ENCODE results near the gene TEX36. TPM values are rescaled to one million over a fixed set of nuclear protein-coding genes. Genes with fewer than 3 reads are reported as not detected.
A peak's percentile ranks its signal among the peaks of the same experiment; 100 is the strongest.
"Not testable (repeated sequence)": the region's sequence is repeated elsewhere in the genome, so short reads cannot be mapped to it uniquely, and the experiment has no call there.

The TEX36 gene
- total RNA-seq, 6 experiments from 2014 or later = not detected

DNA sequence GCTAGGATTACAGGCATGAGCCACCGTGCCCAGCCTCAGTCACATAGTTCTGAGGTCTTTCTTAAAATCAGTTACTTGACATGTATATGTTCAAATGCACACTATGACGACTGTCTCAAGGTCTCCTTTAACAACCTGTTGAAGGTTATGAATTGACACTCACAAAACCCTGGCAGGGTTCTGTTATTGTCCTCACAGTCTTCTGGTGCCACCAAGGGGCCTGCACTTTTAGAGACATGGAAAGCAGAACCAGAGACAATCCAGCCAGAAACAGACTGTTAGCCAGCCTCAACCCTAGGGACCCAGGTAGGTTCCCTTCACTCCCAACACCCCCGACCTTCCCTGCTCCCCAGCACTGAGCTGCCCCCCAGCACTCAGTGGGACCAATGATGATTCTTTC is 26.4 kb downstream of the TEX36 start:
- Mint-ChIP-seq H3K9me3 (no peaks in the 10 kb centered on the region), H3K4me1 (ENCODE audit: low read depth) (peaks cover 10% of the 10 kb centered on the region), H3K36me3 (ENCODE audit: low read depth) (no peaks in the 10 kb centered on the region), H3K27me3 (ENCODE audit: insufficient read depth) (no peaks in the 10 kb centered on the region; the same call in none of the 2 replicates), H3K27ac (no peak overlapping the region), H3K4me3 (no peak overlapping the region)
- TF ChIP-seq, protein P1, sequence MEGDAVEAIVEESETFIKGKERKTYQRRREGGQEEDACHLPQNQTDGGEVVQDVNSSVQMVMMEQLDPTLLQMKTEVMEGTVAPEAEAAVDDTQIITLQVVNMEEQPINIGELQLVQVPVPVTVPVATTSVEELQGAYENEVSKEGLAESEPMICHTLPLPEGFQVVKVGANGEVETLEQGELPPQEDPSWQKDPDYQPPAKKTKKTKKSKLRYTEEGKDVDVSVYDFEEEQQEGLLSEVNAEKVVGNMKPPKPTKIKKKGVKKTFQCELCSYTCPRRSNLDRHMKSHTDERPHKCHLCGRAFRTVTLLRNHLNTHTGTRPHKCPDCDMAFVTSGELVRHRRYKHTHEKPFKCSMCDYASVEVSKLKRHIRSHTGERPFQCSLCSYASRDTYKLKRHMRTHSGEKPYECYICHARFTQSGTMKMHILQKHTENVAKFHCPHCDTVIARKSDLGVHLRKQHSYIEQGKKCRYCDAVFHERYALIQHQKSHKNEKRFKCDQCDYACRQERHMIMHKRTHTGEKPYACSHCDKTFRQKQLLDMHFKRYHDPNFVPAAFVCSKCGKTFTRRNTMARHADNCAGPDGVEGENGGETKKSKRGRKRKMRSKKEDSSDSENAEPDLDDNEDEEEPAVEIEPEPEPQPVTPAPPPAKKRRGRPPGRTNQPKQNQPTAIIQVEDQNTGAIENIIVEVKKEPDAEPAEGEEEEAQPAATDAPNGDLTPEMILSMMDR (IDR thresholded peaks at IDR 0.05) = no peak
- DNase-seq = no peak

DNA sequence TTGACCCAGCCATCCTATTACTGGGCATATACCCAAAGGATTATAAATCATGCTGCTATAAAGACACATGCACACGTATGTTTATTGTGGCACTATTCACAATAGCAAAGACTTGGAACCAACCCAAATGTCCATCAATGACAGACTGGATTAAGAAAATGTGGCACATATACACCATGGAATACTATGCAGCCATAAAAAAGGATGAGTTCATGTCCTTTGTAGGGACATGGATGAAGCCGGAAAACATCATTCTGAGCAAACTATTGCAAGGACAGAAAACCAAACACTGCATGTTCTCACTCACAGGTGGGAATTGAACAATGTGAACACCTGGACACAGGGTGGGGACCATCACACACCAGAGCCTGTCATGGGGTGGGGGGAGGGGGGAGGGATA is 29.9 kb downstream of the TEX36 start:
- H3K9me3 Mint-ChIP-seq; DNase-seq; H3K4me3 Mint-ChIP-seq; H3K36me3 Mint-ChIP-seq (ENCODE audit: low read depth); H3K27me3 Mint-ChIP-seq (ENCODE audit: insufficient read depth); H3K4me1 Mint-ChIP-seq (ENCODE audit: low read depth); H3K27ac Mint-ChIP-seq: not testable (repeated sequence)

DNA sequence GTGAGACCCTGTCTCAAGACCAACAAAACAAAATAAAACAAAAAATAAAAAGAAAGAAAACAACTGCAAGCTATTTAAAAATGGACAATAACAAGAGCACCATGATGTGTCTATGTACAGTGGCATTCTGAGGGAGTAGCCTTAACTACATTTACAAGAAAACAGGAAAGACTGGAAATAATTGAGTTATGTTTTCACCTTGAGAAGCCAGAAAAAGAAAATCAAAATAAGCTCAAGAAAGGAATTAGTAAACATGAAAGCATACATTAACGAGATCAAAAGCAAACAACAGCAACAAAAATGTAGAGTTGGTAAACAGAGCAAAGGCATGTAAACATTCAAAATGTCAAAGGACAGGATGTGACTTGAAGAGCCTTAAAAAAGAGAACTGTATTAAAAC is 36.7 kb downstream of the TEX36 start:
- Mint-ChIP-seq H3K27me3 (ENCODE audit: insufficient read depth) (peaks cover 20% of the 10 kb centered on the region), H3K9me3 (no peaks in the 10 kb centered on the region; the same call in 1 of the 2 replicates), H3K4me3 (no peak overlapping the region), H3K27ac (no peak overlapping the region), H3K4me1 (ENCODE audit: low read depth) (no peaks in the 10 kb centered on the region), H3K36me3 (ENCODE audit: low read depth) (no peaks in the 10 kb centered on the region)
- DNase-seq = no peak
- TF ChIP-seq, protein P1 (IDR thresholded peaks at IDR 0.05) = no peak

DNA sequence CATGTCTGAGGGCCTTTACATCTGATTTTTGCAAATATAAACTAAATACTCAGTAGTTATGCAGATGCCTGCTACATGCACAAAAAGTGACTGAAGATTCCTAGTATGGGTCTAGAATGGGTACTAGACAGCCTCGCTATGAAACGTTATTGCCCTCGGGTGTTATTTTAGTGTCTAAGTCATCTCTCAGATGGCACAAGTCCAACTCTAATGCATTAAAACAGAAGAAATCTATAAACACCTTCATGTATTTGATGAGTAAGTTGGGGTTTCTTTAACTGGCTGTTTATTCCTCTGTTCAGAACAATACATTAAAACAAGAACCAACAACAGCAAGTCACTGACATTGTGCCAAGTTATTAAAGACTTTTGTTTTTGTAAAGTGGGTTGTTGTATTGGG is 41.6 kb downstream of the TEX36 start:
- H3K4me3 Mint-ChIP-seq = no peak overlapping the region
- TF ChIP-seq, protein P1 (IDR thresholded peaks at IDR 0.05) = no peak
- H3K36me3 Mint-ChIP-seq (ENCODE audit: low read depth) = no peaks in the 10 kb centered on the region
- peaks cover 14% of the 10 kb centered on the region for H3K4me1 Mint-ChIP-seq (ENCODE audit: low read depth)
- peaks cover 22% of the 10 kb centered on the region for H3K27me3 Mint-ChIP-seq (ENCODE audit: insufficient read depth)
- no peak overlapping the region for H3K27ac Mint-ChIP-seq
- no peaks in the 10 kb centered on the region for H3K9me3 Mint-ChIP-seq
- DNase-seq = no peak

DNA sequence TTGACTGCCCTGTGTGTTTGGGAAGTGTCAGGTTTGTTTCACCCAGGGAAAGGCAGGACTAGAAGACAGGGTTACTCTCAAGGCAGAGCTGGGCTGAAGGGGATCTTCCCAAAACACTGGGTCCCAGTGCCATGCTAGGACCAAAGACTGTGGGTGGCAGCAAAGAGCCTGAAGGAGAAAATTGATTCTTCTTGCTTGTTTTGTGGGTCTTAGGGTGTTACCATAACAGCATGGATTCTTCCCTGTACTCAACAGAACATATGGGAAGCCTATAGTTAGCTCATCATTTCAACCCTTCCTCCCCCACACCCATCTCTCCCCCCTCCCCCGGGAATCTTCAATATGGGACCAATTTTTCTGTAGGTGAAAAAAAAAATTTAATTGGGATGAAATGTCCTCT is 42.3 kb downstream of the TEX36 start:
- TF ChIP-seq, protein P1 (IDR thresholded peaks at IDR 0.05) = no peak
- no peak overlapping the region for H3K4me3 Mint-ChIP-seq
- no peak overlapping the region for H3K27ac Mint-ChIP-seq
- H3K4me1 Mint-ChIP-seq (ENCODE audit: low read depth) = peaks cover 14% of the 10 kb centered on the region
- peaks cover 17% of the 10 kb centered on the region for H3K27me3 Mint-ChIP-seq (ENCODE audit: insufficient read depth)
- no peak for DNase-seq
- no peaks in the 10 kb centered on the region for H3K36me3 Mint-ChIP-seq (ENCODE audit: low read depth)
- H3K9me3 Mint-ChIP-seq = no peaks in the 10 kb centered on the region

DNA sequence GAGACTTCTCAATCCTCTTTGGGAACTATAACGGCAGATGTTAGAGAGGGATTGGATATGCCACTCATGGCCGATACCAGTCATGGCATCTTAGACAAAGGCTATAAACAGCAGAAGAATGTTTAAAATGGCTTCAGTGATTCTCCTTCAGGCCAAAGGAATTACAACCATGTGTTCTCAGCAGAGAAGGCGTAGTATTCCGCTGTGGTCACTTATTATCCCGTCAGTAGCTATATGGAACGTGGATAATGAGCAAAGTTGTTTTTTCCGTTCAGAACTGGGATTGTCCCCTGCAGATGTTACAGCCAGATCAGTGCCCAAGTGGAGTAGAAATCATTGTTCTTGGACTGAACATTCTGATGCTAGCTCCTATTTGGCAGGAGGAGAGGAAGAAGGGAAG is 43.1 kb downstream of the TEX36 start:
- Mint-ChIP-seq H3K4me3 (peak overlapping the region; percentile 9; the same call in 1 of the 2 replicates), H3K4me1 (ENCODE audit: low read depth) (peaks cover 14% of the 10 kb centered on the region), H3K27ac (peak overlapping the region; percentile 6; the same call in 1 of the 2 replicates), H3K27me3 (ENCODE audit: insufficient read depth) (peaks cover 25% of the 10 kb centered on the region), H3K36me3 (ENCODE audit: low read depth) (no peaks in the 10 kb centered on the region), H3K9me3 (no peaks in the 10 kb centered on the region)
- TF ChIP-seq, protein P1 (IDR thresholded peaks at IDR 0.05) = no peak
- DNase-seq = peak; percentile 39

All from HFFc6 (cell line).